ENCODE measurements around the gene STOML3.
"Not testable (repeated sequence)": the region's sequence is repeated elsewhere in the genome, so short reads cannot be mapped to it uniquely, and the experiment has no call there.

Gene STOML3

DNA sequence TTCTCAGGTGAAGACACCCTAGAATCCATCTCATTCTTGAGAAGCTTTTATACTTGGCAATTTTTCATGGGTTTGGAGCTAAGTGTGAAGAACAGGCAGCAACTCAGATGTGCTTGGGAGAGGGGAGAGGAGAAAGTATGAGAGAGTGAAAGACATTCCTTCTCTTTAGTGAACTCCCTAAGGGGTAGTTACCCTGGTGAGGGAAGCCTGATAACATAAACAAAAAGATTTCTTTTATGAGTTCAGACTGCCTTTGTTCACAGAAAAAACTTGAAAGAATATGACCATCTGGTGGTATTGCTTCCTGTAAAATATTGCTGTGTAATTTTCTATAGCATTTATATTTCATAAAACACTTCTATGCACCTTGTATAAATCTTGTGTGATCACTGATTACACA lies at the start of gene STOML3:
TSS of gene STOML3 (minus strand) at position 139 of the 400 bp plus-strand sequence. CDS start at position 29, 110 bp downstream.
- peak; percentile 31 for DNase-seq

DNA sequence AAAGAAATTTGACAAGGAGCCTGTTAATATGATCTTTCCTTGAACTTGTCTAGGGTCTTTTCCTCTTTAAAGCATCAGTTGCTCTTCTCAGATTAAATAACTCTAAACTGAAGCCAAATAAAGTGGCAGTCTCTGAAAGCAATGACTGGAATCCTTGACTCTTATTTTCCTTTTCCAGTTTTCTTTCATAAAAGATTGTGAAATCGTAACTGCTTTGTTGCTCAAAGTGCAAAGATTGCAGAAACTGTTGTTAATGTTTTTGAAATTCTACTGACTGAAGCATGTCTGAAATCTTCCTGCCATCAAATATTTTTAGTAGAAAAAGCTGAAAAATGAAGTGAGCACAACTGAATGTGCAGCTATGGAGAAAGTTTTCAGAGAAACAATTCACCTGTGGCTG lies 49.6 kb upstream of the STOML3 start:
- no peak for DNase-seq

DNA sequence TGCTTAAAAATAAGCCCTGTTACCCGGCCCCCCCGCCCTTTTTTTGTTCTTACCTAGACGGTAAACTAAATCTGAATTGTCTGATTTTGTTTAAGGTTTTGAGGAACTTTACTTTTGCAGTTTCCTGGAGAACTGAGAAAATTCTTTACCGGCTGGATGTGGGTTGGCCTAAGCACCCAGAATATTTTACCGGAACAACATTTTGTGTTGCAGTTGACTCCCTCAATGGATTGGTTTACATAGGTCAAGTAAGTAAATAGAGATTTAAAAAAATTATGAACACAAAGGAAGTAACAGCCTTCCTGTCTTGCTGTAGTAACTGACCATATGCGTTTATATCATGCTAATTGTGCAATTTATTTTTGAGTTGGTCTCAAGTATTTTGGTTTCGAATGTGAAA lies 48.4 kb upstream of the STOML3 start:
- peak; percentile 60 for DNase-seq

DNA sequence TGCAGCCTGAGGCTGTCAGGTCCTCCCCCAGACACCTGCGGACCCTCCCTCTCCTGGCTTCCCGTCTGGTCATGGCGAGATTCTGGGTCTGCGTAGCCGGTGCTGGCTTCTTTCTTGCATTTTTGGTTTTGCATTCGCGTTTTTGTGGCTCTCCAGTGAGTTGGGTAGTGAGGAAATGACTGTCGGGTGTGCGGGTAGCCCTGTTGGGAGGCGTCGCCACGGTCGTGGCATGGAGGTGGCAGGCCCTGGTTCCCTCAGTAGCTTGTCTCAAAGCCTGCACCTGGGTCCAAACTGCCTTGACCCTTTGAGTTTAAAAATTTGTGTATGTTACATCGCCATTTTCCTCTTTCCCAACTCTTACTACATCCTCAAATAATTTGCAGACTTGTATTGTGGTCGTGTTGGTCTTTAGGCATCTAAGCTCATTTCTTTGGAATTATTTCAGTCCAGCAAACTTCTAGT lies 48.0 kb upstream of the STOML3 start:
- DNase-seq = peak; percentile 80

- DNase-seq = peak; percentile 97
Observed at GRCh38 chr13:39037880-39038568, 47.4 kb upstream of the STOML3 start, which contains the start of the genes NHLRC3 and PROSER1. Gene NHLRC3, plus strand, starts transcription at chr13:39038456. Its CDS starts 184 bp downstream, at chr13:39038640. Gene PROSER1, minus strand, starts transcription at chr13:39038089. Its CDS starts 847 bp downstream, at chr13:39037242.

GRCh38 chr13:39037410-39037879 lies 46.8 kb upstream of the STOML3 start:
- DNase-seq = peak; percentile 63

- peak; percentile 59 for DNase-seq
Observed at GRCh38 chr13:39036212-39036611, 45.6 kb upstream of the STOML3 start.

DNA sequence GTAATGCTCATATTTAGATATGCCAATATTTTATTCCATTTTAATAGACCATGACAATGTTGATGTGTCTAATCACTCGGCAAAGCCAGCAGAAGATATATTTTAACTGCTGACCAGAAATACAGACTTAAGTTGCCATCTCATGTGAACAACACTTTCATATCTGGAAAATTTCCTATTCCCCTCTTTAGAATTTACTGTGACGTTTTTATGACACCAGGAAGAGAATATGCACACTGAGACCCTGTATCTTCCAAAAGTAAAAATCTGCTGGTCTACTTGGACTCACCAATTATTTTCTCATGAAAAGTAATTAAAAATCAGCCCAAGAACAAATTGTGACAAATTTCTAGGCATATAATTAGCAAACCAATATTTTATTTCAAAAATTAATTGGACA lies 45.2 kb upstream of the STOML3 start:
- peak; percentile 38 for DNase-seq

- DNase-seq = peak; percentile 45
Observed at GRCh38 chr13:39035204-39035603, 44.6 kb upstream of the STOML3 start.

DNA sequence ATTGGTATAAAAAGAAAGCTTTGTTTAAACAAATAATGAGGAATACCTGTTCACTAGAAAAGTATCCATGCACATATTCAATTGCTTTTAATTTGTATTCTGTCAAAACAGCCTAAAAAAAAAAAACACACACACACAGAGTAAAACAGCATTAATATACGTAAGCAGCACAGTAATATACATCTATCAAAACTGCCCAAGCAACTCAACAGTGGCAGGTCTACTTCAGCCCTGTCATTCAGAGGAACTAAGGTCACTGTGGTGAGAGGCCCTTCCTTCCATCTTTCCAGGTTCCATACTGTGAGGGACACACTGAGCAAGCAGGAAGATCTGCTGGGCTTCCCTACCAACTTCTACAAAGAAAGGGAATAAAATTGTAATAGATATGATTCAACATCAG lies 43.5 kb upstream of the STOML3 start:
- no peak for DNase-seq

DNA sequence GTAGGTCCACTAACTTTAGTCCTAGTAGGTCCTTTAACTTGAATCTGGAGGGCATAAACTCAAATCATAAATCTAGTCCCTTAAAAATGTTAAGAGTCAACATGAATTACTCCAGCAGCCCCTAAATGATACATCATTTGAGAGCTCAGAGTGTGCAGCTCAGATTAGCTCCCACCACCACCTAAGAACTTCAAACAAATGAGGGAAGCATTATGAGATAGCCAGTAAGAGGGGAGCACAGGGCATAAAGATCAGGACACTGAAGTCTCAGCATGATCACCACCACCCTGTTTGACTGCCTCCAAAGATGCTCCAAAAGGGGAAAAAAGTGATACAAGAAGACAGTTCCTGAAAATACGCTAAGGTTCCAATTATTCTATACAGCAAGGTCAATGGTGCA lies 41.5 kb upstream of the STOML3 start:
- no peak for DNase-seq

- DNase-seq = no peak
Observed at GRCh38 chr13:39025433-39025839, 34.8 kb upstream of the STOML3 start.

DNA sequence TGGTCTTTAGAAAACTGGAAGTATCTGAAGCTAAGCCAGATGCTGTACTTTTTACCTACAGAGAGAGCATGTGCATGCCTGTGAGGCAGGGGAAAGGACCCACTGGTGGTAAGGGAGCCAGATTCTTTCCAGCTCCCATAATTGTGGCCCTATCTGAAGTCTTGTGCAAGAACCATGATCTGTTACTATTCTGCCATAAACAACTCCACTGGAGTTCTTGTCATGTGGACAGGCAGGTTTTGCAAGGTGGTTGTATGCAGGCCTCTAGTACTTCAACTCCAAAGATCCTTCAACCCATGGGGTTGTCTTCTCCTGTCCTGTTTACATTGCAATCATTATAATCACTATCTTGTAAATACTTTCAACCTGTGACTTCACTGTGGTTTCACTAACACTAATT lies 33.1 kb upstream of the STOML3 start:
- no peak for DNase-seq

DNA sequence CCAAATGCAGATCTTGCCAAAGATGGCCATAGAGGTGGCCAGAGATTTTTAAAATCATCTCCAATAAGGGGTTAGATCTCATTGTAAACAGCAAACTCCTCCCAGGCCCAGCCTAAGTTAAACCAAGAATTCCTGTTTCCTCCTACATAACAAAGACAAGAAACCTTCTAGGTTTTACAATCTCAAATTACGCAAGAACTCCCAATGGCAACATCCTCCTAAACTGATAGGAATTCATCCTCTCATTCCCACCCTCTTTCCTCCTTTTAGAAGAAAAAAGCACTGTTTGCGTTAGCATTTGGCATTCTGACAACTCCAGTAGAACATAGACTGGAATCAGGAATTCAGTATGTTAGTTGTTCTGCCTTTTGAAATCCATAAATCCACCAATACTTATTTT lies 32.7 kb upstream of the STOML3 start:
- no peak for DNase-seq

DNA sequence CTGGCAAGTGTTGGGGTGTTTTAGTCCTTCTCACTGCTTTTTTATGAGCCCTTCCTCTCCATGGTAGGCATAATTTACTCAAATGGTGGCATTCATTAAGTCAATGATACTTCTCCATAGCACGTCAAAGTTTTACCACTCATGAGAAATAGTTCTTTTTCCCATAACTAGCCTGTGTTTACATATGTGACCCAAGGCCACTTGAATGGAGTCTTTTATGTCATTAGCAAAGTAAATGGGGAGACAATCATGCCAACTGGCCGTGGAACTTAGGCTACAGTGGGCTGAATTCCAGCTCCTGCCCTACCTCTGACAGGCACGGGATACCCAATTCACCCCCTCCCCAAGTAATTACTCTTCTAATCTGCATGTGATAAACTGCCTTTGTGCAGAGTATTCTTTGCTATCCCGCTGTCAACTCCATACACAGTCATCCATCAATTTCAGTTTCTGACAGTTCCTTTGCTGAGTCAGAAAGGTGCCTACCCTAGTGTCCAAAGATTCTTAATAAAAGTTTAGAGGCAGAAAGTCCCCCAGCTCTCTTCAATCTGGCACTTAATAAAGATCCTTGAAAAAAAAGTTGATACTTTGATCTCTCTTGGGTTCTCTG lies 30.3 kb upstream of the STOML3 start:
- DNase-seq = no peak

DNA sequence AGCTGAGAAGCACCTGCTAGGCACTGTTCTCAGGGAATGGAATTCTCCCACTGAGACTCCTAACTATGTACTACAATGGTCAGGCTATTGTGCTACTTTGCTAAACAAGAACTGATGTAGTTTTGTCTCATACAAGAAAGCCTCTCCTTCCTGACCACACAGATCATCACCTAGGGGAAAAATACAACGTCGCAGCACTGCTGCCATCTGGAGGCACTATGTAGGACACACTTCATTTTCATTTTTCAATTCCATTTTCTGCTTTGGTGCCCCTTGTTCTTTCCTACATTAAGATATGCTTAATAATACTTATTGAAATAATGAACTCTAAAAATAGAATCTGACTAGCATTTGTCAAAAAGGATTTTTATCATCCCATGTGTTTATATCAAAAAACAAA lies 26.2 kb upstream of the STOML3 start:
- DNase-seq = peak; percentile 84

- peak; percentile 18 for DNase-seq
Observed at GRCh38 chr13:39016087-39016486, 25.5 kb upstream of the STOML3 start.

- DNase-seq = no peak
Observed at GRCh38 chr13:39013462-39013861, 22.8 kb upstream of the STOML3 start.

GRCh38 chr13:39012608-39013007 lies 22.0 kb upstream of the STOML3 start:
- no peak for DNase-seq

DNA sequence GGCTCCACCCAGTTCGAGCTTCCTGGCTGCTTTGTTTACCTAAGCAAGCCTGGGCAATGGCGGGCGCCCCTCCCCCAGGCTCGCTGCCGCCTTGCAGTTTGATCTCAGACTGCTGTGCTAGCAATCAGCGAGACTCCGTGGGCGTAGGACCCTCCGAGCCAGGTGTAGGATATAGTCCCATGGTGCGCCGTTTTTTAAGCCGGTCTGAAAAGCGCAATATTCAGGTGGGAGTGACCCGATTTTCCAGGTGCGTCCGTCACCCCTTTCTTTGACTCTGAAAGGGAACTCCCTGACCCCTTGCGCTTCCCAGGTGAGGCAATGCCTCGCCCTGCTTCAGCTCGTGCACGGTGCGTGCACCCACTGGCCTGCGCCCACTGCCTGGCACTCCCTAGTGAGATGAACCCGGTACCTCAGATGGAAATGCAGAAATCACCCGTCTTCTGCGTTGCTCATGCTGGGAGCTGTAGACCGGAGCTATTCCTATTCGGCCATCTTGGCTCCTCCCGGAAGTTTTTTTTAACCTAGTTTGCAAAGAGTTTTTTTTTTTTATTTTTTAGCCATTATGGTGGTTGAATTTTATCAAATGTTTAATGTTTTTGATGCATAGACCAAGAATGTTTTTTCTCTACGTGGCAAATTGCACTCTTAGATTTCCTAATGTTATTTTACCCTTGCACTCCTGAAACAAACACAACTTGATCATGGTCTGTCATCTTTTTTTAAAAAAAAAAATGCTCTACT lies 15.9 kb upstream of the STOML3 start:
- not testable (repeated sequence) for DNase-seq

DNA sequence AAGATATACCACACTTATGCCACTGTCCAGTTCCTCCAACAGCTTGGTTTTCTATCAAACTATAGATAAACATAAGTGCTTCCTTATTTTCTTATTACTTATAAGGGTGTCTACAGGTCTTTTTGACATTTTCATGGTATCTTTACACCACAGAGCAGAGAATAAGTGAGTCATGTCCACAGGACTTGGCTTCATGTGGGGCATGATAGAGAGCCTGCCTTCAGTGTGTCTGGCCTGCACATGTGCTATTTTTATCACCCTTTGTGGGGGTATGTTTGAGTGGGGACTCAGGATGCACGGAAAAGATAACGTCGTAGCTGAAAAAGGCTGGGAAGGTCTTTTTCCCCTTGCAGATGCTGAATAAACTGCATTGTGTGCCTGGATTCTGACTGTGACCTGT lies 8.1 kb upstream of the STOML3 start:
- peak; percentile 98 for DNase-seq

DNA sequence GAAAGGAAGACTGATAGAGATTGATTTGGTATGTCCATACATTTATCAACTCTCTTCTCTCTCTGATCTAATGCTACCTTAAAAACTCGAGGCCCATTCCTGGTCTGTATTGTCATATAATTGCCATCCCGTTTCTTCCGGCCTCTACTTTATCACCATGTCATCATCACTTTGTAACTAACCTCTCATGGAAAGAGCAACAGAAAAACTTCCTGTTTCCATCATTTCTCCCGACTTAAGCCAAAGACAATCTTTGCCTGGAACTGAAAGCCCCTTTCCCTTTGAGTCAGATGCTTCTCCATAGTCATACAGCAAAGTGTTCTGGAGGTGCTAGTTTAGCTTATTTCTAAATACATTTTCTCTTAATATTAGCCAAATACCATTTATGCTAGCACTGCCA lies 2.8 kb upstream of the STOML3 start:
- DNase-seq = no peak

GRCh38 chr13:38981096-38981495 lies 9.5 kb downstream of the STOML3 start:
- peak; percentile 77 for DNase-seq

DNA sequence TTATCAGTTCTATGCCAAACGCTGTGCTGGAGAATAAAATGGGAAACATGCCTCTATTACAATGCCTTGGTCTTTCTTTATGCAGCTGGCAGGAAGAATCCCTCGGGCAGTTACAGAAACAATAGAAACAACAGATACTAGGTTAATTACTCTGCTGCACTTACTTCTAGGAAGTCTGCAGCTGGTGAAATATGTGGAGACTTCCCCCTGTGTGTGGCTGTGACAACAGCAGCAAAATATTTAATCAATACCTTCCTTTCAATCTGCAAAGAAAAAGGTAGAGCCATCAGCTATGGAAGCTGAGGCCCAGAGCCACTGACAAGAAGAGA lies 9.9 kb downstream of the STOML3 start:
- DNase-seq = no peak
